Ovary (tissue), 3 donors: ENCODE data around the gene KLK10.

Experiments used
- POLR2A ChIP-seq: fragments of 450-650 bp; IDR thresholded peaks from one replicate; pipeline ENCODE4 v1.6.1; 2017; ENCODE audit warnings: antibody characterized with exemption, mild to moderate bottlenecking, moderate library complexity
- TF ChIP-seq, protein P1 (sequence below), 3 donors: fragments of 450-650 bp in 2 of 3; fragments of 200-600 bp in 1 of 3; IDR thresholded peaks; one replicate each; pipeline versions ENCODE4 v1.5.1 to v1.8.0; 2016 to 2022; ENCODE audit warnings: antibody characterized with exemption in 3 of 3, mild to moderate bottlenecking in 1 of 3
- donor health status: DM: no; HTN: no; CAD: no.

DNA sequence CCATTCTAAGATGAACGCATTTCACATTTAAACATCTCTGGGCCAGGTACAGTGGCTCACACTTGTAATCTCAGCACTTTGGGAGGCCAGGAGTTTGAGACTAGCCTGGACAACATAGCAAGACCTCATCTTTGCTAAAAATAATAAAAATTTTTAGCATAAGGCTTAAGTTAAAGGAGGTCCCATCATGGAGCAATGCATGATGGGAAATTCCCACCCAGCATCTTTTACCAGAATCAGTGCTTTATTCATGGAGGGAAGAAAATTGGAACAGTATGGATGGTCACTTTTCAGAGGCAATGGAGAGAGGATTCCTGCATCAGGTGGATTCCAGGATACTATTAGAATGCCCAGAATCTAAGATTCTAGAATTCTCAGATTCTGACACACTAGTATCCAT, 14.3 kb downstream of the KLK10 start:
- TF ChIP-seq POLR2A: no peak
- TF ChIP-seq, protein P1, sequence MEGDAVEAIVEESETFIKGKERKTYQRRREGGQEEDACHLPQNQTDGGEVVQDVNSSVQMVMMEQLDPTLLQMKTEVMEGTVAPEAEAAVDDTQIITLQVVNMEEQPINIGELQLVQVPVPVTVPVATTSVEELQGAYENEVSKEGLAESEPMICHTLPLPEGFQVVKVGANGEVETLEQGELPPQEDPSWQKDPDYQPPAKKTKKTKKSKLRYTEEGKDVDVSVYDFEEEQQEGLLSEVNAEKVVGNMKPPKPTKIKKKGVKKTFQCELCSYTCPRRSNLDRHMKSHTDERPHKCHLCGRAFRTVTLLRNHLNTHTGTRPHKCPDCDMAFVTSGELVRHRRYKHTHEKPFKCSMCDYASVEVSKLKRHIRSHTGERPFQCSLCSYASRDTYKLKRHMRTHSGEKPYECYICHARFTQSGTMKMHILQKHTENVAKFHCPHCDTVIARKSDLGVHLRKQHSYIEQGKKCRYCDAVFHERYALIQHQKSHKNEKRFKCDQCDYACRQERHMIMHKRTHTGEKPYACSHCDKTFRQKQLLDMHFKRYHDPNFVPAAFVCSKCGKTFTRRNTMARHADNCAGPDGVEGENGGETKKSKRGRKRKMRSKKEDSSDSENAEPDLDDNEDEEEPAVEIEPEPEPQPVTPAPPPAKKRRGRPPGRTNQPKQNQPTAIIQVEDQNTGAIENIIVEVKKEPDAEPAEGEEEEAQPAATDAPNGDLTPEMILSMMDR (IDR thresholded peaks at IDR 0.05): no peak
